MM.1S (cell line): Measurements from ENCODE around the gene PIAS4.

Experiments used
- CTCF ChIP-seq: fragments of 300-600 bp; sonication (generic); IDR thresholded peaks from 2 replicates; pipeline ENCODE4 v1.5.1; 2016; ENCODE audit warnings: antibody characterized with exemption, low read length, mixed read lengths
- EZH2 ChIP-seq: fragments of 300-600 bp; sonication (generic); optimal IDR thresholded peaks from 2 replicates; pipeline ENCODE3; 2017; ENCODE audit warnings: low read depth, mild to moderate bottlenecking, antibody characterized with exemption, low read length, mixed read lengths
- EZH2phosphoT487 ChIP-seq: fragments of 300-600 bp; sonication (generic); IDR thresholded peaks from 2 replicates; pipeline ENCODE4 v1.6.1; 2018; ENCODE audit warnings: antibody characterized with exemption, low read length

- no peak for TF ChIP-seq CTCF
- TF ChIP-seq EZH2, result no peak
- TF ChIP-seq EZH2phosphoT487, result no peak
Measured at GRCh38 chr19:3981736-3982681, 25.5 kb upstream of the PIAS4 start.
